ENCODE data around the gene FRMD4A.

DNA sequence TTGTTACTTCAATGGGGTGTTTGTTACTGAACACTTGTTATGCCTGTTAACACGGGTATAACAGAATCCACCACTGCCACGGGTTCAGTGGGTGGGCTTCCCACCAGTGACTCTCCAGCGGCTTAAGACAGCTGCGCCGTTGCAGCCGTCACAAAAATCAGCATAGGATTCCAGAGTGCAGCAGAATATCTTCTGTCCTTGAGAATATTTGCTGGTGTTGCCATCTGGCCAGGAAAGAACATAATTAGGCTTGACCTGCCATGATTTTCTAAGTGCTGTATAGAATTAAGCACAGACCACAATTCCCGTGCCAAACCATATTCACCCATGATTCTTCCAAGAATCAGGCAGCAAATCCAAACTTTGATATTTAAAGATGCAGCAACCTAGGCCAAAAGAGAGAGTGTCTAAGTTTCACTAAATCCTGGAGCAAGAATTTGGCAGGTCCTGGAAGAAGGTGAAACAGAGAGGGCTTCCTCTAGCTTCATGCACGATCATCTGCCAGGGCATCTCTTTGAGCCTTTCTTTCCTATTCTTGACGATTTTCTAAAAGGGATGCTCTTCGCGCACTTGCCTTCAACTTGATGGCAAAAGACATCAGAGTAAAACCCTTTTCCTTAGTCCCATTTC, 95.0 kb downstream of the FRMD4A start:
- no peak for TF ChIP-seq EZH2 (IDR thresholded peaks at IDR 0.05; ENCODE audit: insufficient read depth, poor library complexity, severe bottlenecking)
- TF ChIP-seq EZH2phosphoT487 (IDR thresholded peaks at IDR 0.05; ENCODE audit: insufficient read depth, low read depth), result no peak
